OCI-LY1 (cell line): Measurements from ENCODE around the gene PDZD2.

ENCODE experiments used
- H2AFZ ChIP-seq: fragments of 200-600 bp; sonication (generic), shearing (Covaris generic); 2 replicates; pipeline ENCODE4 v1.6.0; 2014; ENCODE audit warnings: antibody characterized with exemption, mild to moderate bottlenecking, low read length
- H3F3A ChIP-seq: fragments of 200-600 bp; sonication (generic), shearing (Covaris generic); 2 replicates; pipeline ENCODE4 v1.6.0; 2014; ENCODE audit warnings: mild to moderate bottlenecking, antibody characterized with exemption, low read length, moderate library complexity; ENCODE audit not compliant: insufficient read depth
- H3K27ac ChIP-seq: fragments of 200-600 bp; sonication (generic); 2 replicates; pipeline ENCODE4 v1.5.1; 2014; ENCODE audit warnings: low read length, mixed run types, mild to moderate bottlenecking, low read depth; ENCODE audit not compliant: poor library complexity, severe bottlenecking
- H3K27me3 ChIP-seq: fragments of 200-600 bp; sonication (generic); 2 replicates; pipeline ENCODE4 v1.6.0; 2014; ENCODE audit warnings: antibody characterized with exemption, mild to moderate bottlenecking, low read length, moderate library complexity; ENCODE audit not compliant: insufficient read depth
- H3K36me3 ChIP-seq: fragments of 200-600 bp; sonication (generic); 2 replicates; pipeline ENCODE4 v1.6.1; 2014; ENCODE audit warnings: mild to moderate bottlenecking, antibody characterized with exemption, low read length, moderate library complexity, mixed read lengths; ENCODE audit not compliant: insufficient read depth
- H3K4me1 ChIP-seq: fragments of 200-600 bp; sonication (generic); 2 replicates; pipeline ENCODE4 v1.5.1; 2014; ENCODE audit warnings: mild to moderate bottlenecking, low read length, moderate library complexity; ENCODE audit not compliant: insufficient read depth, severe bottlenecking
- H3K4me2 ChIP-seq: fragments of 200-600 bp; sonication (generic), shearing (Covaris generic); 2 replicates; pipeline ENCODE4 v1.6.1; 2014; ENCODE audit warnings: low read length
- H3K4me3 ChIP-seq: fragments of 200-600 bp; sonication (generic); 2 replicates; pipeline ENCODE4 v1.5.1; 2014; ENCODE audit warnings: low read length, low read depth, mild to moderate bottlenecking, mixed read lengths; ENCODE audit not compliant: poor library complexity, severe bottlenecking
- H3K79me2 ChIP-seq: fragments of 200-600 bp; shearing (Covaris generic); 2 replicates; pipeline ENCODE4 v1.6.1; 2016; ENCODE audit warnings: mixed run types, low read length, mixed read lengths; ENCODE audit not compliant: insufficient read depth
- H3K9ac ChIP-seq: fragments of 200-600 bp; sonication (generic), shearing (Covaris generic); 2 replicates; pipeline ENCODE4 v1.6.1; 2014; ENCODE audit warnings: mild to moderate bottlenecking, low read length, mixed read lengths
- H3K9me2 ChIP-seq: fragments of 200-600 bp; sonication (generic), shearing (Covaris generic); 2 replicates; pipeline ENCODE4 v1.6.1; 2014; ENCODE audit warnings: low read depth, mild to moderate bottlenecking, low read length, mixed read lengths
- H3K9me3 ChIP-seq: fragments of 200-600 bp; shearing (Covaris generic); 2 replicates; pipeline ENCODE4 v1.6.1; 2014; ENCODE audit warnings: low read length, mixed read lengths
- H4K20me1 ChIP-seq: fragments of 200-600 bp; sonication (generic), shearing (Covaris generic); 2 replicates; pipeline ENCODE4 v1.6.0; 2016; ENCODE audit warnings: mild to moderate bottlenecking, low read length; ENCODE audit not compliant: insufficient read depth
- CTCF ChIP-seq: fragments of 200-600 bp; sonication (generic), shearing (Covaris generic); IDR thresholded peaks from 2 replicates; pipeline ENCODE4 v1.5.1; 2017; ENCODE audit warnings: mild to moderate bottlenecking, antibody characterized with exemption, low read length, moderate library complexity, mixed read lengths
- EZH2 ChIP-seq: fragments of 200-600 bp; sonication (generic), shearing (Covaris generic); IDR thresholded peaks from 2 replicates; pipeline ENCODE4 v1.8.0; 2017; ENCODE audit warnings: borderline replicate concordance, mixed run types, mild to moderate bottlenecking, antibody characterized with exemption, low read length, moderate library complexity, mixed read lengths

The PDZD2 gene

GRCh38 chr5:31850981-31851689 is 212.2 kb downstream of the PDZD2 start:
- no peaks in the 10 kb centered on the region for H3K4me1 ChIP-seq
- no peaks in the 10 kb centered on the region for H3F3A ChIP-seq
- no peaks in the 10 kb centered on the region for H4K20me1 ChIP-seq
- H3K9me2 ChIP-seq = no peaks in the 10 kb centered on the region
- no peak overlapping the region for H3K27ac ChIP-seq
- no peak overlapping the region for H2AFZ ChIP-seq
- H3K4me2 ChIP-seq = no peak overlapping the region
- H3K9ac ChIP-seq = no peak overlapping the region
- TF ChIP-seq CTCF = no peak
- no peak overlapping the region for H3K4me3 ChIP-seq
- no peaks in the 10 kb centered on the region for H3K9me3 ChIP-seq
- no peaks in the 10 kb centered on the region for H3K79me2 ChIP-seq
- H3K36me3 ChIP-seq = no peaks in the 10 kb centered on the region
- H3K27me3 ChIP-seq = no peaks in the 10 kb centered on the region

- H3K4me1 ChIP-seq = no peaks in the 10 kb centered on the region
- H3K36me3 ChIP-seq = no peaks in the 10 kb centered on the region
- H3K4me3 ChIP-seq = no peak overlapping the region
- H3K9ac ChIP-seq = no peak overlapping the region
- no peak for TF ChIP-seq EZH2
- no peak for TF ChIP-seq CTCF
- no peaks in the 10 kb centered on the region for H4K20me1 ChIP-seq
- H3F3A ChIP-seq = no peaks in the 10 kb centered on the region
- no peak overlapping the region for H2AFZ ChIP-seq
- no peak overlapping the region for H3K27ac ChIP-seq
- H3K27me3 ChIP-seq = no peaks in the 10 kb centered on the region; the same call in 1 of the 2 replicates
- no peaks in the 10 kb centered on the region for H3K9me2 ChIP-seq
- no peak overlapping the region for H3K4me2 ChIP-seq
- no peaks in the 10 kb centered on the region for H3K79me2 ChIP-seq
- H3K9me3 ChIP-seq = no peaks in the 10 kb centered on the region
Measured at GRCh38 chr5:31853398-31854135, 214.6 kb downstream of the PDZD2 start.

DNA sequence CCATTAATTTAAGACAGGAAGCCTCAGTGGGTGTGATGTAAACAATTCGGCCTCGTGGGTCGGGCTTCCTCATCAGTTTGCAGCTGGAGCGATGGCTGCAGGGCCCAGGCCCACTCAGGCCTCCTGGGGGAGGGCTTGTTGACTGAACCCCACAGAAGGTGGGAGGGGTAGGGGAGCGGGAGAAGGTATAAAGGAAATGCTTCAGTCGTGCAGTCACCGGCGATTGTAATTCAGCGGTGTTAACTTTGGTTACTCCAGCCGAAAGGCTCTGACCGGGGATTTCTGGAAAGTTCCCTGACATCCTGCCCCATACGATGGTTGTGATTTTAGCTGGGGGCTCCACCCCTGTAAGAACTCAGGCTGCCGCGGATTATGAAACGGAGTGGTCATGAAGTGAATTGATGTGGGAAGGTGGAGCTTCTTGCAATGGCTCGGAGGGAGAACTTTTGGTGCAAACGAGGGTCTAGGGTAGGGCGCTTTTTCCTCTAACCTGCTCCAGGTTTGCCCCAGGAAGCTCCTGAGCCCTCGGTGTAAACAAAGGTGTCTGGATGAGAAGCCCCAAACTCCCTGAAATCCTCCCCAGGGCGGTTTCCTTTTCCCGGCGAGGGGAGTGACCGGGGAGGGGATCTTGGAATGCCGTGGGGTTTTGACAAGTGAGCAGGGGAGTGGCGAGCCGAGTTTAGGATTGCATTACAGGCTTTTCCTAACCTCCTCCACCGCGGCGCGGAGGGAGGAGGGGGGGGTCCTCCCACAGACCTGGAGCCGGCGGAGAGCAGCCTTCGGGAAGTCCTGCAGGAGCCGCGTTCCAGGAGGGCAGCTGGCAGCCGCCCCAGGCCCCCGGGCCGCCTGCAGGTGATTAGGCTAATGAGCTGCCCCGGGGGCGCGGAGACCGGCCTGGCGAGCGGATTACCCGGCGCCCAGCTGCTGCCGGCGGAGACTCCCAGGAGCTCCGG is 215.5 kb downstream of the PDZD2 start:
- Histone ChIP-seq H3K27ac (no peak overlapping the region), H3K36me3 (no peaks in the 10 kb centered on the region), H3K9me2 (no peaks in the 10 kb centered on the region), H3K9me3 (peaks cover 4% of the 10 kb centered on the region; the same call in 1 of the 2 replicates), H3K79me2 (no peaks in the 10 kb centered on the region), H3K4me2 (no peak overlapping the region), H3F3A (no peaks in the 10 kb centered on the region), H3K4me3 (no peak overlapping the region), H3K27me3 (no peaks in the 10 kb centered on the region; the same call in 1 of the 2 replicates), H2AFZ (no peak overlapping the region), H3K4me1 (no peaks in the 10 kb centered on the region), H4K20me1 (no peaks in the 10 kb centered on the region), H3K9ac (no peak overlapping the region)
- TF ChIP-seq CTCF (no peak), EZH2 (no peak)
